Upper lobe of left lung (tissue), 6 donors: Measurements from ENCODE around the gene PDCD5. TPM values are rescaled to one million over a fixed set of nuclear protein-coding genes. Genes with fewer than 3 reads are reported as not detected.

ENCODE experiments used
- ATAC-seq, 2 donors: fragments of 200-7000 bp; cut with Tn5 transposase; one replicate each; pipeline ENCODE4 v1.9.1; 2022; ENCODE audit warnings: mild to moderate bottlenecking in 2 of 2, moderate library complexity in 2 of 2; ENCODE audit not compliant: low FRiP score in 2 of 2
- DNase-seq, 2 donors: peaks; one replicate each; pipeline ENCODE4 v3.0.0-alpha.2; 2019 to 2020
- H3K27ac ChIP-seq, 4 donors: fragments of 200-600 bp; sonication (generic); one replicate each; pipeline ENCODE4 v1.5.1; 2016 to 2019
- H3K27me3 ChIP-seq, 4 donors: fragments of 200-600 bp; sonication (generic); one replicate each; pipeline ENCODE4 v1.5.1; 2017 to 2019
- H3K36me3 ChIP-seq, 4 donors: fragments of 200-600 bp; sonication (generic); one replicate each; pipeline ENCODE4 v1.5.1; 2016 to 2019
- H3K4me1 ChIP-seq, 4 donors: fragments of 200-600 bp; sonication (generic); one replicate each; pipeline ENCODE4 v1.5.1; 2018 to 2019
- H3K4me3 ChIP-seq, 4 donors: fragments of 200-600 bp; sonication (generic); one replicate each; pipeline ENCODE4 v1.5.1; 2017 to 2019; ENCODE audit warnings: mild to moderate bottlenecking in 2 of 4, moderate library complexity in 1 of 4
- H3K9me3 ChIP-seq, 4 donors: fragments of 200-600 bp; sonication (generic); one replicate each; pipeline ENCODE4 v1.5.1; 2018 to 2019
- CTCF ChIP-seq, 6 experiments: fragments of 450-650 bp in 4 of 6; fragments of 200-600 bp in 2 of 6; sonication (generic) in 2 of 6; IDR thresholded peaks; one replicate each; pipeline ENCODE4 v1.5.1; 2016 to 2019; ENCODE audit warnings: antibody characterized with exemption in 6 of 6
- EP300 ChIP-seq, 4 donors: sonication (generic); formaldehyde crosslinking; IDR thresholded peaks; one replicate each; pipeline ENCODE4 v1.5.1; 2017; ENCODE audit warnings: antibody characterized with exemption in 4 of 4, control low read depth in 2 of 4
- POLR2A ChIP-seq, 4 donors: fragments of 450-650 bp; IDR thresholded peaks; one replicate each; pipeline ENCODE4 v1.5.1; 2016 to 2017; ENCODE audit warnings: antibody characterized with exemption in 4 of 4, mild to moderate bottlenecking in 2 of 4
- POLR2AphosphoS5 ChIP-seq, 2 donors: sonication (generic); formaldehyde crosslinking; IDR thresholded peaks; one replicate each; pipeline ENCODE4 v1.5.1; 2017; ENCODE audit warnings: antibody characterized with exemption in 2 of 2
- WGBS, 2 donors: methylation state at CpG; one replicate each; pipeline ENCODE4 v1.1.5; 2017 to 2018; 5-methylcytosine and 5-hydroxymethylcytosine counted together
- total RNA-seq, 6 donors: library from RNA; depleted of rRNA in 4 of 6; stranded (reverse); fragments of >200 nt in 4 of 6; gene quantifications; one replicate each; pipeline versions ENCODE4 v1.1.0 to v1.2.1, GENCODE V29; 2016 to 2021
- donor health status: DM: no; HTN: no; CAD: no; lungs with moderate emphysema.
- donor health status: DM: no; HTN: yes; CAD: no; lungs with severe emphysema.

Gene PDCD5
- total RNA-seq, 6 donors from 2014 or later: 22.2 to 71.8 (median 50.0) TPM

DNA sequence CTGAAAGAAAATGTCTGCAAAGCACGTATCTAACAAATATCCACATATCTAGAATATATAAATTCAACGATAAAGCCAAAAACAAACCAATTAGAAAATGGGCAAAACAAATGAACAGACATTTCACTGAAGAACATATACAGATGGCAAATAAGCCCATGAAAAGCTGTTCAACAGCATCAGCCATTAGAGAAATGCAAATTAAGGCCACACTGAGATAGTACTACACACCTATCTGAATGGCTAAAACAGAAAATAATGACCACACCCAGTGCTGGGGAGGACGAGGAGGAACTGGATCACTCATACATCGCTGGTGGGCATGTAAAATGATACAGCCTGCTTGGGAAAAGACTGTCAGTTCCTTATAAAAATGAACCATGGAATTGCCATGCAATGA lies 32.0 kb downstream of the PDCD5 start:
- no peaks in the 10 kb centered on the region for H3K9me3 ChIP-seq
- no peak for ATAC-seq
- H3K4me1 ChIP-seq: no peaks in the 10 kb centered on the region
- no peak for TF ChIP-seq CTCF (IDR thresholded peaks at IDR 0.05)
- TF ChIP-seq EP300 (IDR thresholded peaks at IDR 0.05): no peak
- no peak for TF ChIP-seq POLR2AphosphoS5 (IDR thresholded peaks at IDR 0.05)
- no peak for TF ChIP-seq POLR2A (IDR thresholded peaks at IDR 0.05)
- H3K27me3 ChIP-seq: no peaks in the 10 kb centered on the region
- 72 to 95% methylated on average over 4 of the region's 4 CpGs for WGBS, 2 donors
- H3K27ac ChIP-seq: no peak overlapping the region
- H3K36me3 ChIP-seq: peaks cover 19 to 80% (median 60%) of the 10 kb centered on the region in 4 donors
- H3K4me3 ChIP-seq: no peak overlapping the region
- no peak for DNase-seq

DNA sequence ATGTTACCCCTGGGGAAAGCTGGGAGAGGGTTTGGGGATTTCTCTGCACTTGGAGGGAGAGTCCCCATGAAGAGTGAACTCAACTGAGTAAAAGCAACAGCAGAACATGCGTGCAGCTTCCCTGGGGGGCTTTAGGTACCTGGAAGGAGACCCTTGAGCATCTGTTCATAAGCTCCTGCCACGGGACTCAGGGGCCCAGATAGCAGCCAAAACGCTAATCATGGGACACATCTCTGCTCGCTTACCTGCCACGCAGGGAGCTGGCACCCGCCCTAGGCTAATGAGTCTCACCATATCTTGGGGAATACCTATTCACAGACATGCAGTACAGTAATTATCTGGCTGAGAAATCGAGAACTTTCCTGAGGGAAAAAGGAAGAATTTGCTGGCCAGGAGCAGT lies 33.9 kb downstream of the PDCD5 start:
- no peak for TF ChIP-seq CTCF (IDR thresholded peaks at IDR 0.05)
- no peaks in the 10 kb centered on the region for H3K9me3 ChIP-seq
- peaks cover 27 to 82% (median 70%) of the 10 kb centered on the region in 4 donors for H3K36me3 ChIP-seq
- no peak for DNase-seq
- H3K27me3 ChIP-seq: no peaks in the 10 kb centered on the region
- 94 to 98% methylated on average over 5 to 7 of the region's 7 CpGs for WGBS, 2 donors
- H3K4me1 ChIP-seq: no peaks in the 10 kb centered on the region
- ATAC-seq: no peak
- no peak overlapping the region for H3K4me3 ChIP-seq
- no peak overlapping the region for H3K27ac ChIP-seq

DNA sequence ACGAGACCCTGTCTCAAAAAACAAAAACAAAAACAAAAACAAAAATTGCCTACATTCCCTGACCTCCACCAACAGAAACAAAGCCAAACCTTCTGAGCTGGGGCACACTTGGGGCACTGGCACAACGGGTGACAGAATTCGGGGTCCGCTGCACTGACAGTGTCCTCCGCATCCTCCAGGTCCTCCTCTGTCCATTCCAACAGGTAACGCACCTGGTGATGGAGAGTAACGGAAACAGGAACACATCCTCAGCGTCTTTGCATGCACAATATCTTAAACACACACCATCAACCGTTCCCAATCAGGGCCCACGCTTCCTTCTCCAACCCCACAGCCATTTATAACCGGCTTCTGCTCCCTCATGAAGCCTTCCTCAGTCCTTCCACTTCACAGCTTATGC lies 34.6 kb downstream of the PDCD5 start:
- H3K36me3 ChIP-seq: peaks cover 27 to 88% (median 75%) of the 10 kb centered on the region in 4 donors
- no peaks in the 10 kb centered on the region for H3K9me3 ChIP-seq
- WGBS, 2 donors: 85 to 94% methylated on average over 11 of the region's 11 CpGs
- TF ChIP-seq CTCF (IDR thresholded peaks at IDR 0.05) (no peak), POLR2AphosphoS5 (IDR thresholded peaks at IDR 0.05) (no peak), POLR2A (IDR thresholded peaks at IDR 0.05) (no peak), EP300 (IDR thresholded peaks at IDR 0.05) (no peak)
- no peak for ATAC-seq
- H3K27me3 ChIP-seq: no peaks in the 10 kb centered on the region
- no peak for DNase-seq
- no peaks in the 10 kb centered on the region for H3K4me1 ChIP-seq
- no peak overlapping the region for H3K4me3 ChIP-seq
- no peak overlapping the region for H3K27ac ChIP-seq

GRCh38 chr19:32619051-32619685 lies 38.2 kb downstream of the PDCD5 start:
- Histone ChIP-seq H3K27ac (no peak overlapping the region), H3K4me3 (no peak overlapping the region), H3K27me3 (no peaks in the 10 kb centered on the region), H3K9me3 (no peaks in the 10 kb centered on the region), H3K36me3 (peaks cover 24 to 100% (median 84%) of the 10 kb centered on the region in 4 donors), H3K4me1 (no peaks in the 10 kb centered on the region)
- no peak for ATAC-seq
- 91 to 95% methylated on average over 16 to 23 of the region's 23 CpGs for WGBS, 2 donors
- peak in 1 of 2 donors; percentile 52 for DNase-seq
- no peak for TF ChIP-seq CTCF (IDR thresholded peaks at IDR 0.05)

DNA sequence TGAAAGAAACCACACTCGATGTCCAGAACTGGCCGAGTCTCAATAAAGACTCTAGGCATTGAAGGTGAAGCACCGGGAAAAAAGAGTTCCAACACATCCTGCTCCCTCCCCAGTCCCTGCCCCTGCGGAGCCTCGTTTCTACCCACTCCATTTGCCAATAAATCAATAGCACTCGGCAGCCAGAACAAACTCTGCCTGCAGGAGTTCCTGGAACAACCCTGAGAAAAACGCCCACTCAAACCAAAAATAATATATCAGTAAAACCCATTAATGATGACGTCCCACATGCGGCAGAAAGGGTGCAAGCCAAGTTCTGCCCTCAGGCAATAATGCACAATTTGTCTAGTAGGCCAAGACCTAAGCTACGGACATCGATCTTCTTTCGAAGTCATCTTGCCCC lies 41.0 kb downstream of the PDCD5 start:
- no peak for TF ChIP-seq EP300 (IDR thresholded peaks at IDR 0.05)
- TF ChIP-seq POLR2A (IDR thresholded peaks at IDR 0.05): no peak
- no peak for TF ChIP-seq CTCF (IDR thresholded peaks at IDR 0.05)
- TF ChIP-seq POLR2AphosphoS5 (IDR thresholded peaks at IDR 0.05): no peak
- 87 to 88% methylated on average over 12 of the region's 12 CpGs for WGBS, 2 donors
- ATAC-seq (no peak), DNase-seq (no peak)
- Histone ChIP-seq H3K9me3 (no peaks in the 10 kb centered on the region), H3K36me3 (peaks cover 19 to 99% (median 81%) of the 10 kb centered on the region in 4 donors), H3K4me3 (no peak overlapping the region), H3K4me1 (no peaks in the 10 kb centered on the region), H3K27me3 (no peaks in the 10 kb centered on the region), H3K27ac (no peak overlapping the region)
